Erythroblast (primary cell): ENCODE data around the gene KCNMB2.

ENCODE experiments used
- GATA1 ChIP-seq: IDR thresholded peaks from 2 replicates; pipeline ENCODE4 v1.6.1; 2011; ENCODE audit warnings: low read depth, mild to moderate bottlenecking, control low read depth, low read length, moderate library complexity
- POLR2A ChIP-seq: IDR thresholded peaks from 2 replicates; pipeline ENCODE4 v1.6.1; 2011; ENCODE audit warnings: mild to moderate bottlenecking, low read length

- TF ChIP-seq POLR2A (no peak), GATA1 (no peak)
Observed at GRCh38 chr3:178844916-178845315, 308.7 kb downstream of the KCNMB2 start.
